Measurements from ENCODE around the gene DYNLL1. TPM values are rescaled to one million over a fixed set of nuclear protein-coding genes. Genes with fewer than 3 reads are reported as not detected.

Gene DYNLL1
- polyA plus RNA-seq, 2 of the 4 experiments (the other 2 are of a cell fraction), result 735 to 744 TPM

- H3K27ac ChIP-seq, result no peak overlapping the region
- POLR2A ChIA-PET, result no interaction called here
- DNase-seq (ENCODE audit: low read depth in 1 of 2, low spot score in 1 of 2), result no peak
- FAIRE-seq, result no peak
- H3K4me1 ChIP-seq, result peaks cover 17% of the 10 kb centered on the region
- no peaks in the 10 kb centered on the region for H3K9me3 ChIP-seq
- no peak for ATAC-seq
- CTCF ChIA-PET, result interaction anchor here (1.9 kb wide), 1 partner anchor 114 kb away, joined by 6 read pairs; no protein-coding TSS in a partner anchor
- no peak overlapping the region for H3K4me2 ChIP-seq
- WGBS (ENCODE audit: missing lambda C conversion rate), result 93% methylated on average over 3 of the region's 3 CpGs
- H3K4me3 ChIP-seq, result no peak overlapping the region
- TF ChIP-seq ESRRA (IDR thresholded peaks at IDR 0.05; ENCODE audit: borderline replicate concordance, low read length), result no peak
- no peak for TF ChIP-seq MAZ (IDR thresholded peaks at IDR 0.05; ENCODE audit: borderline replicate concordance, low read depth, low read length)
- TF ChIP-seq BCL3 (IDR thresholded peaks at IDR 0.05), result no peak
- no peak for TF ChIP-seq REST (IDR thresholded peaks at IDR 0.05)
These were observed 48.8 kb downstream of the DYNLL1 start for GRCh38 chr12:120544691-120545090.

GRCh38 chr12:120546050-120546386 is 50.1 kb downstream of the DYNLL1 start:
- no peak overlapping the region for H3K4me3 ChIP-seq
- ChIA-PET POLR2A (no interaction called here), CTCF (interaction anchor here (0.6 to 0.9 kb wide), 2 partner anchors 38 to 577 kb away, joined by 3 to 4 read pairs; no protein-coding TSS in a partner anchor)
- no peak for TF ChIP-seq PHF8 (IDR thresholded peaks at IDR 0.05; ENCODE audit: borderline replicate concordance, low read depth)
- TF ChIP-seq MYC (IDR thresholded peaks at IDR 0.05; ENCODE audit: borderline replicate concordance, low read length), result no peak
- TF ChIP-seq EP300 (IDR thresholded peaks at IDR 0.05), result no peak
- no peak for TF ChIP-seq MAX (IDR thresholded peaks at IDR 0.05)
- TF ChIP-seq REST (IDR thresholded peaks at IDR 0.05), result no peak
- TF ChIP-seq ELK1 (IDR thresholded peaks at IDR 0.05; ENCODE audit: low read depth, low read length), result no peak
- no peak for TF ChIP-seq HOXA7 (CRISPR knock-in tag; IDR thresholded peaks at IDR 0.05)
- no peak for TF ChIP-seq KDM1A (IDR thresholded peaks at IDR 0.05; ENCODE audit: low read depth)
- no peak for DNase-seq (ENCODE audit: low read depth in 1 of 2, low spot score in 1 of 2)
- 70% methylated on average over 3 of the region's 3 CpGs for WGBS (ENCODE audit: missing lambda C conversion rate)
- ATAC-seq, result no peak
- no peak for FAIRE-seq
- peaks cover 30% of the 10 kb centered on the region for H3K4me1 ChIP-seq
- H3K4me2 ChIP-seq, result no peak overlapping the region
- no peak overlapping the region for H3K27ac ChIP-seq
- H3K9me3 ChIP-seq, result no peaks in the 10 kb centered on the region

Small RNAs within 50 kb of the gene (small RNA-seq; reads per million reads assigned to genes)
- gene RF00019, result 0 reads per million in 6 experiments

Other genes starting within 250 kb of the DYNLL1 start
- 40.1 and 62.8 TPM in 2 replicates for gene PXN, start 230.4 kb upstream of the DYNLL1 start, polyA plus RNA-seq (2011; rRNA removed)
- gene PXN, start 230.4 kb upstream of the DYNLL1 start, polyA plus RNA-seq (2017; fragmentation: RNase III; extraction: RNeasy Plus Mini Kit Qiagen cat#74134 plus additional on column Dnase treatment), result 97.0 to 102 TPM (median 98.6 TPM) in 3 replicates
- under 0.01 TPM in 1 of 2 replicates, not detected in the other for gene RNU4-2, start 204.2 kb upstream of the DYNLL1 start, polyA plus RNA-seq (2011; rRNA removed)
- not detected in 3 replicates for gene RNU4-2, start 204.2 kb upstream of the DYNLL1 start, polyA plus RNA-seq (2017; fragmentation: RNase III; extraction: RNeasy Plus Mini Kit Qiagen cat#74134 plus additional on column Dnase treatment)
- not detected in 2 replicates for gene RNU4-1, start 202.9 kb upstream of the DYNLL1 start, polyA plus RNA-seq (2011; rRNA removed)
- not detected in 3 replicates for gene RNU4-1, start 202.9 kb upstream of the DYNLL1 start, polyA plus RNA-seq (2017; fragmentation: RNase III; extraction: RNeasy Plus Mini Kit Qiagen cat#74134 plus additional on column Dnase treatment)
- 1.6 and 2.6 TPM in 2 replicates for gene SIRT4, start 193.8 kb upstream of the DYNLL1 start, polyA plus RNA-seq (2011; rRNA removed)
- 0.87 to 1.6 TPM (median 0.95 TPM) in 3 replicates for gene SIRT4, start 193.8 kb upstream of the DYNLL1 start, polyA plus RNA-seq (2017; fragmentation: RNase III; extraction: RNeasy Plus Mini Kit Qiagen cat#74134 plus additional on column Dnase treatment)
- gene PLA2G1B, start 168.3 kb upstream of the DYNLL1 start, polyA plus RNA-seq (2011; rRNA removed), result 0.21 TPM in 1 of 2 replicates, not detected in the other
- gene PLA2G1B, start 168.3 kb upstream of the DYNLL1 start, polyA plus RNA-seq (2017; fragmentation: RNase III; extraction: RNeasy Plus Mini Kit Qiagen cat#74134 plus additional on column Dnase treatment), result not detected in 3 replicates
- gene MSI1, start 126.9 kb upstream of the DYNLL1 start, polyA plus RNA-seq (2011; rRNA removed), result 0.44 and 0.72 TPM in 2 replicates
- gene MSI1, start 126.9 kb upstream of the DYNLL1 start, polyA plus RNA-seq (2017; fragmentation: RNase III; extraction: RNeasy Plus Mini Kit Qiagen cat#74134 plus additional on column Dnase treatment), result 1.0 to 1.9 TPM (median 1.4 TPM) in 3 replicates
- 948 and 1,287 TPM in 2 replicates for gene COX6A1, start 58.0 kb upstream of the DYNLL1 start, polyA plus RNA-seq (2011; rRNA removed)
- 709 to 768 TPM (median 759 TPM) in 3 replicates for gene COX6A1, start 58.0 kb upstream of the DYNLL1 start, polyA plus RNA-seq (2017; fragmentation: RNase III; extraction: RNeasy Plus Mini Kit Qiagen cat#74134 plus additional on column Dnase treatment)
- 97.9 and 114 TPM in 2 replicates for gene TRIAP1, start 49.7 kb upstream of the DYNLL1 start, polyA plus RNA-seq (2011; rRNA removed)
- gene TRIAP1, start 49.7 kb upstream of the DYNLL1 start, polyA plus RNA-seq (2017; fragmentation: RNase III; extraction: RNeasy Plus Mini Kit Qiagen cat#74134 plus additional on column Dnase treatment), result 70.9 to 81.9 TPM (median 72.3 TPM) in 3 replicates
- gene GATC, start 49.7 kb upstream of the DYNLL1 start, polyA plus RNA-seq (2011; rRNA removed), result 39.9 and 40.6 TPM in 2 replicates
- gene GATC, start 49.7 kb upstream of the DYNLL1 start, polyA plus RNA-seq (2017; fragmentation: RNase III; extraction: RNeasy Plus Mini Kit Qiagen cat#74134 plus additional on column Dnase treatment), result 19.7 to 22.5 TPM (median 20.6 TPM) in 3 replicates
- 173 and 218 TPM in 2 replicates for gene SRSF9, start 26.4 kb upstream of the DYNLL1 start, polyA plus RNA-seq (2011; rRNA removed)
- gene SRSF9, start 26.4 kb upstream of the DYNLL1 start, polyA plus RNA-seq (2017; fragmentation: RNase III; extraction: RNeasy Plus Mini Kit Qiagen cat#74134 plus additional on column Dnase treatment), result 288 to 316 TPM (median 306 TPM) in 3 replicates
- gene COQ5, start 33.0 kb downstream of the DYNLL1 start, polyA plus RNA-seq (2011; rRNA removed), result 84.9 and 100.0 TPM in 2 replicates
- gene COQ5, start 33.0 kb downstream of the DYNLL1 start, polyA plus RNA-seq (2017; fragmentation: RNase III; extraction: RNeasy Plus Mini Kit Qiagen cat#74134 plus additional on column Dnase treatment), result 46.6 to 49.6 TPM (median 48.9 TPM) in 3 replicates
- 118 and 137 TPM in 2 replicates for gene RNF10, start 38.2 kb downstream of the DYNLL1 start, polyA plus RNA-seq (2011; rRNA removed)
- gene RNF10, start 38.2 kb downstream of the DYNLL1 start, polyA plus RNA-seq (2017; fragmentation: RNase III; extraction: RNeasy Plus Mini Kit Qiagen cat#74134 plus additional on column Dnase treatment), result 87.0 to 101 TPM (median 99.3 TPM) in 3 replicates
- gene POP5, start 85.3 kb downstream of the DYNLL1 start, polyA plus RNA-seq (2011; rRNA removed), result 111 and 133 TPM in 2 replicates
- 82.4 to 84.5 TPM (median 84.4 TPM) in 3 replicates for gene POP5, start 85.3 kb downstream of the DYNLL1 start, polyA plus RNA-seq (2017; fragmentation: RNase III; extraction: RNeasy Plus Mini Kit Qiagen cat#74134 plus additional on column Dnase treatment)
- 0.17 and 0.22 TPM in 2 replicates for gene CABP1, start 144.5 kb downstream of the DYNLL1 start, polyA plus RNA-seq (2011; rRNA removed)
- 0.08 to 0.16 TPM (median 0.15 TPM) in 3 replicates for gene CABP1, start 144.5 kb downstream of the DYNLL1 start, polyA plus RNA-seq (2017; fragmentation: RNase III; extraction: RNeasy Plus Mini Kit Qiagen cat#74134 plus additional on column Dnase treatment)
- gene MLEC, start 191.0 kb downstream of the DYNLL1 start, polyA plus RNA-seq (2011; rRNA removed), result 89.1 and 140 TPM in 2 replicates
- gene MLEC, start 191.0 kb downstream of the DYNLL1 start, polyA plus RNA-seq (2017; fragmentation: RNase III; extraction: RNeasy Plus Mini Kit Qiagen cat#74134 plus additional on column Dnase treatment), result 117 to 126 TPM (median 121 TPM) in 3 replicates
- gene UNC119B, start 214.3 kb downstream of the DYNLL1 start, polyA plus RNA-seq (2011; rRNA removed), result 37.5 and 41.5 TPM in 2 replicates
- 22.1 to 27.0 TPM (median 25.8 TPM) in 3 replicates for gene UNC119B, start 214.3 kb downstream of the DYNLL1 start, polyA plus RNA-seq (2017; fragmentation: RNase III; extraction: RNeasy Plus Mini Kit Qiagen cat#74134 plus additional on column Dnase treatment)
- gene ACADS, start 229.7 kb downstream of the DYNLL1 start, polyA plus RNA-seq (2011; rRNA removed), result 7.0 and 7.9 TPM in 2 replicates
- 8.4 to 9.3 TPM (median 9.1 TPM) in 3 replicates for gene ACADS, start 229.7 kb downstream of the DYNLL1 start, polyA plus RNA-seq (2017; fragmentation: RNase III; extraction: RNeasy Plus Mini Kit Qiagen cat#74134 plus additional on column Dnase treatment)

Data from A549 (cell line).